GM18508 (cell line): Measurements from ENCODE around the gene SLC12A5.

Experiments used
- ATAC-seq: cut with Tn5 transposase; IDR thresholded peaks from one replicate; pipeline ENCODE4 v1.9.1; 2021; ENCODE audit warnings: moderate number of reproducible peaks; ENCODE audit not compliant: insufficient read depth, unreplicated experiment

SLC12A5 gene

GRCh38 chr20:46051556-46052308 is 22.7 kb downstream of the SLC12A5 start:
- no peak for ATAC-seq

DNA sequence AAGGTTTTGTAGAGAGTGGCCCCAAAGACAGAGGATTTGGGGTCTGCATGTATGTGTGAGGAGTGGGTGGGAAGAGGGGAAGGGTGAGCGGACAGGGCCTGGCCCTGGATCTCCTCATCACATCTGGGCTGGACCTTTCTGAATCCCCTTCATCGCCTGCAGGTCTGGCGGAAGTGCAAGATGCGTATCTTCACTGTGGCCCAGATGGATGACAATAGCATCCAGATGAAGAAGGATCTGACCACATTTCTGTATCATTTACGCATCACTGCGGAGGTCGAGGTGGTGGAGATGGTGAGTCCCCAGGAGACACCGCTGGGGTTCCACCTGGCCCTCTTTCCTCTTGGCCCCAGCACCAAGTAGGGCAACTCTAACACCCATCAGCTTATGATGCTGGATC is 24.4 kb downstream of the SLC12A5 start:
- no peak for ATAC-seq

DNA sequence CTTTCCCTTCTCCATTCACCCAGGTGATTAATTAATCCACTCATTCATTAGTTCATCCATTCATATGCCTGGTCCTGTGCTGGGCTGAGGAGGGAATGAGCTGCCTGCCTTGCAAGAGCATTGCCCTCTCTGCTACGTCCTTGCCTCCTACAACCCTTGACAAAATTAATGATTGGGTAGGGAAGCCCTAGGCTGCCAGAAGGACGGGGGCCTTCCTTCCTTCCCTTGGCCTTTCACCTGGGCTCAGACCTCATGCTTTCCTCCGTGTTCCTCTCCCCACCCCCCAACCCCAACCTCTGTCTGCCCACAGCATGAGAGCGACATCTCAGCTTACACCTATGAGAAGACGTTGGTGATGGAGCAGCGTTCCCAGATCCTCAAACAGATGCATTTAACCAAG is 25.6 kb downstream of the SLC12A5 start:
- no peak for ATAC-seq

DNA sequence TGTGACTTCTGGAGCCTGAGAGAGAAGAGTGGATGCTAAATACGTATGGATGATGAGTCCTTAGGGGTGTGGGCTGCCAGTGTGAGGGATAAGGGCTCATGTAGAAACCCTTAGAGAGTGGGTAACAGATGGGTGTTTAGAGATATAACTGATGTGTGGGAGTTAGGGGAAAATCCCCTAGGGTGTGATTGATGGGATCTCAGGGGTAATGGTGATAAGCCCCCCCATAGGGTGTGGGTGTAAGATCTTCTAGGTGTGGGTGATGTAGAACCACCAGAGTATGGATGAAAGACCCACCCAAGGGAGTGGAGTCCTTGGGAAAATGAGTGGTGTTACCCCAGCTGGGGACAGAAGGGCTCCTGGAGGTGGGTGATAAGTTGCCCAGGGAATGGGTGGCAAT is 26.3 kb downstream of the SLC12A5 start:
- ATAC-seq: no peak

DNA sequence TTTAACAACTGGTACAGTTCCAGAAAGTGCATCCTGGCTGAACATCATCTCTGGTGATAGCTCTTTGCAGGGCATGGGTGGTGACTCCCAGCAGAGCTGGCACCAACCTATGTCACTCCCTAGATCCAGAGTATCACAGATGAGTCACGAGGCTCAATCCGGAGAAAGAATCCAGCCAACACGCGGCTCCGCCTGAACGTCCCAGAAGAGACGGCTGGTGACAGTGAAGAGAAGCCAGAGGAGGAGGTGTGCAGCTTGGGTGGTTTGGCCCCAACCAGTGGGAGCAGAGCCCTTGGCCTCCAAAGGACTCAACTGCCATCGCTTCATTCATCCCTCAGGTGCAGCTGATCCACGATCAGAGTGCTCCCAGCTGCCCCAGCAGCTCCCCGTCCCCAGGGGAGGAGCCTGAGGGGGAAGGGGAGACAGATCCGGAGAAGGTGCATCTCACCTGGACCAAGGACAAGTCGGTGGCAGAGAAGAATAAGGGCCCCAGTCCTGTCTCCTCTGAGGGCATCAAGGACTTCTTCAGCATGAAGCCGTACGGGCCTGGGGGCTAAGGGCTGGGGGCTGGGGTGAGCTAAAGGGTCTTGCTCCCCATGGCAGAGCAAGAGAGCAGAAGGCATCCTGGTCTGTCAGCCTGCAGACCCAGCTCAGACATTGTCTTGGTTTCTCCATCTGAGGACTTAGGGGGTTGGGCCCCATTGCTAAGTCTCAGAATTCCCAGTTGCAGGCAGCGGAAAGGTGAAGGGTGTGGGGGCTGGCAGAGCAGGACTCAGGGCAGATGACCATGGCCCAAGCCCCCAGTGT is 27.2 kb downstream of the SLC12A5 start:
- ATAC-seq: no peak

DNA sequence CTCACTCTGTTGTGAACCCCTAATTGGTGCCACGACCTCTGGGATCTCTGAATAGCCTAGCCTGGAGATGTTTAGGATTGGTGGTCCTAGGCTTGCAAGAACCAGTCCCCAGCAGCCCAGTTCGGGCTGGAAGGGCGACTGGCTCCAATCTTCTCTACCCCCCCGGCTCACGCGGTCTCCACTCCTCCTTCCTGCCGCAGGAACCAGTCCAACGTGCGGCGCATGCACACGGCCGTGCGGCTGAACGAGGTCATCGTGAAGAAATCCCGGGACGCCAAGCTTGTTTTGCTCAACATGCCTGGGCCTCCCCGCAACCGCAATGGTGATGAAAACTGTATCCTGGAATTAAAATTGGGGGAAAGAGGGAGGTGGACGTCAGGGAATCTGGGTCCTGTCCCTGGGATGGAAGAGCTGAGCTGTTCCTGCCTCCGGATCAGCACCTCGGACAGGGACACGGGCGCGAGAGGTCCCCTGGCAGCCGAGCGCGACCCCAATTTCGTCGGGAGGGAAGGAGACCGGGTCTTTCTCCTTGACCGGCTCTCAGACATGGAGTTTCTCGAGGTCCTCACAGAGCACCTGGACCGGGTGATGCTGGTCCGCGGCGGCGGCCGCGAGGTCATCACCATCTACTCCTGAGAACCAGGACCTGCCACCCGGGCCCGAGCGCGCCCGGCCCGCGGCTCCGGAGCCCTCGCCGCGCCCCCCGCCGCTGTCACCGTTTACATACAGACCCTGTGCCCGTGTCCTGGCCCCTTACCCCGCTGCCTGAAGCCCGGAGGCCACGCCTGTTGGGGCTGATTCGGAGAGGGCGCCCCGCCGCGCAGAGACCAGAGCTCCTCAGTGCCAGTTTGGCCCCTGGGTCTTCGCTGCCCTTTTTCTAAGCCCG is 28.2 kb downstream of the SLC12A5 start:
- ATAC-seq: no peak

DNA sequence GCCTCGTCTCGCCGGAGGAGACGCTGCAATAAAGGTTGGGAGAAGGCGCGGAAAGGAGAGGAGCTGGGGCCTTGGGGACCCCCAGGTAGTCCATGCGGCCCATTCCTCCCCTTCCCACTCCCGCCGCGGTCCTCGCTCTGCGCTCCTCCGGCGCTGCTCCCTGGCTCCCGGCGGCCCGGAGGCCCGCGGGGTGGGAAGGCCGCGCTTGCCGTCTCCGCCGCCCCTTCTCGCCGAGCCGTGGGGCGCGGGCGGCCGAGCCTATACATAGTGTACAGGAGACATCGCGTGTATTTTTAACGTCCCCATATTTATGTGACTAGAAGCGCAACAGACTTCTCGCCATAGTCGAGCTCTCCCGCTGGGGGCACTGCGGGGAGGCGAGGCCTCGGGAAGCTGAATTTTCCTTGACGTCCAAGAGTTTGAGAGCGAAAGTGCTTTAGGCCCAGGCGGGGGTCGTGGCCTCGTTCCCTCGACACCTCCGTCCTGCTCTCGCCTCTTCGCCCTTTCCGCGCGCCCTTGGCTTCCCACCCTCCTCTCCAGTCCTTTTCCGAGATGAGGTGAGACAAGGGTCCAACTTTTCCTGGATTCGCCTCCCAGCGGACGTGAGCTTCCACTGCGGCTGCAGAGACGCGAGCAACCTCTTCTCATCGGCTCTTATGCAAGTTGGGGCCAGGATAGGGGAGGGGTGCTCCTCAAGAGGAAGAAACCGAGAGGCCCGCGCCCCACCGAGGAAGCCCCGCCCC is 29.0 kb downstream of the SLC12A5 start:
- ATAC-seq: no peak

GRCh38 chr20:46058599-46059281 is 29.7 kb downstream of the SLC12A5 start:
- no peak for ATAC-seq

GRCh38 chr20:46060301-46060881 is 31.4 kb downstream of the SLC12A5 start:
- no peak for ATAC-seq

DNA sequence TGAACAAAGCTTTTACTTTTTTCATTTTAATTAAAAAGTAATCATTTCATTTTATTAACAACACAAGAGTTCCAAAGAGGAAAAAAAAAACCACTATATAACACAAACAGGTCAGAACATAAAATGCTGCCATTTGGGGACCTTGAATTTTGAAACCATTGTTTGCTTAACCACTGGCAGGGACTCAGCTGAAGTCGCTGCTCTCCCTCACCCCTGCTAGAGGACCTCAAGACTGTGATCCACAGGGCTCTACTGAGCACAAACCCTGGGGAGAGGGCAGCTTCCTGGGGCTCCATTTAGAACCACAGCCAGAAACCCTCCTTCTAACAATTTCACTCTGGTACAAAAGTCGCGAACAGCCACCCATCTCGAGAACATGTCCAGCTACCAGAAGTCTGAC is 32.0 kb downstream of the SLC12A5 start:
- no peak for ATAC-seq

DNA sequence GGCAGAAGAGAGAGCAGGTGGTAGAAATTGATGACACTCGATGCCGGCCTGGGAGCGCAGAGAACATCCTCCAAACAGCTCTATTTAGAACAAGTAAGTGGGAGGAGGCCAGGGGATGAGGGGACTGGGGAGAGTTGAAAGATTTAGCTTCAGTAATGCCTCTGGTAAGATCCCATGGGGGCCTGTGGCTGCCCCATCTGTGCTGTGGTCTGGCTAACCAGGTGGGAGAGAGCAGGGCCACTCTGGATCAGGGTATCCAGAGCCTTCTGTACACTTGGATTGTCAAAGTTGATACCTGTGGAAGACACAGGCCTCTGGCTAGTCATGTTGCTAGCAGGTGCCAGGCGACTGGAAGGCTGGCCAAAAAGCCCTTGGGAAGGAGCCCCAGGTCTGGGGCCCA is 33.1 kb downstream of the SLC12A5 start:
- ATAC-seq: no peak

DNA sequence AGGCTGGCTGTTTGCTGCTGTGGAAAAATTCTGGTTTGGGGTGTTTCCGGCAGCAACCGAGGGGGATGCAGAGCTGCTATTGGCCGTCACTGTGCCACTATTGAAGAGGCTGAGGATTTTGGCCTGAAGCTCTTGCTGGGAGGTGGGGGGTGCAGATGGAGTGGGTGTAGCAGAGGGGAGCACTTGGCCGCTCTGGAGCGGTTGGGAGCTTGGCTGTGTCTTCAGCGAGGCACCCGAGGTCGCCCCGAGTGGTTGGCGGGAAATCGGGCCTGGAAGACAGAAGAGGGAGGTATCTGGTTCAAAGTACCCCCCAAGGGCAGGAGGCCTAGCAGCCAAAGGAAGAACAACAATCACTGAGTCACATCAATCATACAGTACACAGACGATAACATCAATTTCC is 33.6 kb downstream of the SLC12A5 start:
- ATAC-seq: no peak

DNA sequence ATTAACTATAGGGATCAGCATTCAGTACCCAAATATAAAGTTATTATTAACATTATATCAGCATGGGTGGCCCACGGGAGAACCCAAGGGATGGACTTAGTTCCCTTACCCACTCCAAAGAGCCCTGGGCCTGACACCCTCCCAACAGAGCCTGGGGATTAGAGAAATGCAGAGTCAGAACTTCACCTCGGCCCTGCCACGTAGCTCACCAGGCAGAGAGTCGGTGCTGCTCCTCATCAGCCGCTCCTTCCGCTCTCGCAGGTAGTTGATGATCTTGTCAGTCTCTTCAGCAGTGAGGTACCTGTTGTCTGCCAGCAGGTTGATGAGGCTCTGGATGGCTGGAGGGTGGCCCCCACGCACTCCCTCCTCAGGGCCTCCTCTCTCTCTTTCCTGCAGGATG is 34.1 kb downstream of the SLC12A5 start:
- no peak for ATAC-seq

- no peak for ATAC-seq
Measured at GRCh38 chr20:46063652-46064054, 34.6 kb downstream of the SLC12A5 start.

DNA sequence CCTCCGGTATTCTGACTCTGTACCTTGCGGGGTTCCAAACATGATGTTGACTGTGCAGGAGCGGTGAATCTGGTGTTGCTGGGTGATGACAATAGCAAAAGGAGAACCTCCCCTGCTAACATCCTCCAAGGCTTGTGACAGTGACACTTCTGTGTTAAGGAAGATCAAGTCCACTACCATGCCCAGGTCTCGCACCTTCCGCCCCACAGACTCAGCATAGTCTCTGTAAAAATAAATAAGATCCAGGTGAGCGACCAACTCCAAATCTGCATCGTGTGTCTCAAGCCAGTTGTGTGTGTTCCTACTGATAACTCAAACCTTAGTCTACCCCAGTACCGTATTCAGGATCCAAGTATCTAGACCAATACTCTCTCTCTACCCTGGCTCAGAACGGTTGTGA is 36.0 kb downstream of the SLC12A5 start:
- ATAC-seq: no peak

- no peak for ATAC-seq
Measured at GRCh38 chr20:46065691-46066090, 36.7 kb downstream of the SLC12A5 start.

DNA sequence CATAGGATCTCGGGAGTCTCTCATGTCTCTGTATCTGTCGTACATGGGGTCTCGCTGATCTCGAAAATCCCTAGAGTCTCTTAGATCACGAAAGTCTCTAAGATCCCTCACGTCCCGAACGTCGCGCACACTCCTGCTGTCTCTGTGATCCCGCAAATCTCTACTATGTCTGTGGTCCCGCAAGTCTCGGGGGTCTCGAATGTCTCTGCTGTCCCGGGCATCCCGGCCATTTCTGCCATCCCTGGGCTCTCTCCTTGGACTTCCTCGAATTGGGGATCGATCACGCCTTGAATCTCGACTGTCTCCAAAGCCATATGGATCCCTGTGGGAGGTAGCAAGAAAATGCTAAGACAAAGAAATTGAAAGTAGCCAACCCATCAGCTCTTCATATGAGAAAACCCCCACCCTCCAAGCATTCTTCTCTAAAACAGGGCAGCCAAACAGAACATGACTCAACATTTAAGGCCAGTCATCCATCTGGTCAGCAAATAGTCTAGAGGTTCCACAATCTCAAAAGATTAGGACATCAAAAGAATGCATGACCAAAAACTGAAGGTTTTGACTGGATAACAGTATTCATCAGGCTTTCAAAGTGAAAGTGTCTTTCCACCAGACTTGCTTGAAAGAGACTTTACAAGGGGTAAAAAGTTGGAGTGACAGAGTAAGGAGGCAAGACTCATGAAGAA is 41.3 kb downstream of the SLC12A5 start:
- ATAC-seq: no peak

DNA sequence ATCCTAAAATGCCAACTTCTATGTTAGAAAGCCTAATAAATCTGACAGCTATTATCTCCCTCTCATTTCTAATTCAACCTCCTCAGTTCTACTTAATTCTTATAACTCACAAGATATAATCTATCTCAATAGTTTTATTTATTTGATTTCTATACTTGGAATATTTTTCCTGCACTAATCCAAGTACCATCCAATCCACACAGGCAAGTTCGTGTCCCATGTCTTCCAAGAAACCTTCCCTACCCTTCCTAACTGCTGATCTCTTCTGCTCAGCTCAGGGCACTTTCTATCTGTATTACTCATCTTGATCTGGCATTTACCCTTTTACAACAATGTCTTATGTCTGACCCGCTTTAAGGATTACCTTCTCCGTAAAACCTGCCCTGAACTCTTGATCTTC is 42.6 kb downstream of the SLC12A5 start:
- ATAC-seq: no peak

DNA sequence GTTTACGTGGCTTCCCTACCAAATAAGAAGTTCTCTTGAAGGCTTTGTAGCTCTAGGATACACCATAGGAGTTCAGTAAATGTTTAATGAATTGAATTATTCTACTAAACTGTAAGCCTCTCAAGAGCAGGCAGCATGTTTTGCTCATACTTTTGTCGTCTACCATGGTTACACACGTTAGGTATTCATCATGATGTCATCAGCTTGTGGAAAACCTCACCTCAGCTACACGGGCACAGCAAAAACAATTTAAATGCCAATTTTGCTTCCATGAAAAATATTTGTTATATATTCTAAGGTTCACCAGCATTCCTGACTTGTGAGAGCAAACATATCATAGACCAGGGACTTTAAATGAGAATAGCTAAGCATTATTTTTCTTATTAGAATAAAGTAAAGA is 44.0 kb downstream of the SLC12A5 start:
- ATAC-seq: no peak
